Ascending aorta (tissue), 2 donors: ENCODE results near the gene APCDD1L. TPM values are rescaled to one million over a fixed set of nuclear protein-coding genes. Genes with fewer than 3 reads are reported as not detected.

Experiments
- DNase-seq, 2 donors: peaks; one replicate each; pipeline ENCODE4 v3.0.0-alpha.2; 2019; ENCODE audit warnings: low spot score in 2 of 2
- H3K27ac ChIP-seq, 2 donors: fragments of 200-600 bp; sonication (generic); one replicate each; pipeline ENCODE4 v1.5.1; 2016 to 2017; ENCODE audit warnings: mild to moderate bottlenecking in 1 of 2
- H3K27me3 ChIP-seq: fragments of 200-600 bp; sonication (generic); one replicate; pipeline ENCODE4 v1.5.1; 2017
- H3K36me3 ChIP-seq, 2 donors: fragments of 200-600 bp; sonication (generic); one replicate each; pipeline ENCODE4 v1.5.1; 2016
- H3K4me1 ChIP-seq, 2 donors: fragments of 200-600 bp; sonication (generic); one replicate each; pipeline ENCODE4 v1.5.1; 2016 to 2017; ENCODE audit warnings: mild to moderate bottlenecking in 1 of 2
- H3K4me3 ChIP-seq, 2 donors: fragments of 200-600 bp; sonication (generic); one replicate each; pipeline ENCODE4 v1.5.1; 2016 to 2017; ENCODE audit warnings: mild to moderate bottlenecking in 1 of 2
- H3K9me3 ChIP-seq, 2 donors: fragments of 200-600 bp; sonication (generic); one replicate each; pipeline ENCODE4 v1.5.1; 2016
- CTCF ChIP-seq, 3 experiments: fragments of 200-600 bp in 2 of 3; fragments of 450-650 bp in 1 of 3; sonication (generic) in 2 of 3; IDR thresholded peaks; one replicate each; pipeline ENCODE4 v1.5.1; 2016 to 2019; ENCODE audit warnings: antibody characterized with exemption in 3 of 3, mild to moderate bottlenecking in 1 of 3, moderate library complexity in 1 of 3
- intact Hi-C: fragments of 100-400 bp; cut with DNase I; formaldehyde crosslinking; loops from one replicate; pipeline ENCODE4 v1.15.1; 2023
- total RNA-seq: library from RNA; depleted of rRNA; stranded (reverse); fragments of >200 nt; gene quantifications from one replicate; pipeline ENCODE4 v1.1.0, GENCODE V29; 2016

APCDD1L gene
- total RNA-seq, 1 donor from 2014 or later: 2.1 TPM

DNA sequence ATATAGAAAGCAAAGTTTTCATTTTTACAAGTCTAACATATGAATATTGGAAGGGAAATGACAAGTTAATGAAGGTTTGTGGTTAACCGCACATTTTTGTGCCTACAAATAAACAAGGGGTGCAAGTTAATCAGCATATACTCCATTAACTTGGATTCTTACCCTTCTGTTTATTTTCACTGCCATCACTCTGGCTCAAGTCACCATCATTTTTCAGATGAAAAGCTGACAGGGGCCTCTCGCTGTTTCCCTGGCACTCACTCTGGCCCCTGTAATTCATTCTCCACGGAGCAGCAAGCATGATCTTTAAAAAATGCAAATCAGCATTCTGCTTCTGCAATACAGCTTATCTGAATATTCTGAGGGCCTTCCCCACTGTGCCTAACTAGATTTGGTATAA lies 29.8 kb downstream of the APCDD1L start:
- H3K27me3 ChIP-seq: no peaks in the 10 kb centered on the region
- H3K4me1 ChIP-seq: no peaks in the 10 kb centered on the region
- intact Hi-C loops: no loop called here
- no peak overlapping the region for H3K27ac ChIP-seq
- no peak for DNase-seq
- no peak for TF ChIP-seq CTCF (IDR thresholded peaks at IDR 0.05)
- no peaks in the 10 kb centered on the region for H3K36me3 ChIP-seq
- peaks cover 15 to 36% of the 10 kb centered on the region in 2 donors for H3K9me3 ChIP-seq
- H3K4me3 ChIP-seq: no peak overlapping the region

- intact Hi-C loops: no loop called here
- TF ChIP-seq CTCF (IDR thresholded peaks at IDR 0.05): no peak
- H3K9me3 ChIP-seq: peaks cover 15 to 28% of the 10 kb centered on the region in 2 donors
These were observed 31.7 kb downstream of the APCDD1L start for GRCh38 chr20:58483470-58483869.

GRCh38 chr20:58483051-58483450 lies 32.1 kb downstream of the APCDD1L start:
- Histone ChIP-seq H3K4me3 (no peak overlapping the region), H3K27me3 (no peaks in the 10 kb centered on the region), H3K36me3 (no peaks in the 10 kb centered on the region), H3K4me1 (no peaks in the 10 kb centered on the region), H3K9me3 (peaks cover 15 to 32% of the 10 kb centered on the region in 2 donors), H3K27ac (no peak overlapping the region)
- intact Hi-C loops: no loop called here
- DNase-seq: no peak
- no peak for TF ChIP-seq CTCF (IDR thresholded peaks at IDR 0.05)

More at GRCh38 chr20:58483470-58483869, 31.7 kb downstream of the APCDD1L start:
- Histone ChIP-seq H3K27me3 (no peaks in the 10 kb centered on the region), H3K4me3 (no peak overlapping the region), H3K36me3 (no peaks in the 10 kb centered on the region), H3K27ac (no peak overlapping the region), H3K4me1 (no peaks in the 10 kb centered on the region)
- DNase-seq: no peak

DNA sequence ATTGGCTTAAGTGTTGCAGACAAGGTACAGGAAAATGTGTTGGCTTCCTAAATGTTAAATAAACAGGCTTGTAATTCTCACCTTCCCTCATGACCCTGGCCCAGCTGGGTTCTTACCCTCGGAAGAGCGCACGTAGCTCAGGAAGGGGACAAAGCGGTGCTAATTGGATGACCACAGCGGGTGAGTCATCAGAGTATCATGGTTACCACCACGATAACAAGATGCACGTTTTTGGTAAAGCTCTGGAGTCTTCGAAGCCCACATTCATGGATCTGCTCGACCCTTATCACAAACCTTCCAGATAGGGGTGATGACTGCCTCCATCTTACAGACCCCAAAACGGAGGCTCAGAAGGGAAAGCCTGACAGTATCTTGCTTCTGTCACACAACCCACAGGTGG lies 32.8 kb downstream of the APCDD1L start:
- peak in 1 of 2 donors; percentile 19 for DNase-seq
- Histone ChIP-seq H3K36me3 (no peaks in the 10 kb centered on the region), H3K4me1 (no peaks in the 10 kb centered on the region), H3K27ac (no peak overlapping the region), H3K4me3 (no peak overlapping the region), H3K9me3 (peaks cover 15 to 32% of the 10 kb centered on the region in 2 donors), H3K27me3 (no peaks in the 10 kb centered on the region)
- TF ChIP-seq CTCF (IDR thresholded peaks at IDR 0.05): no peak
- intact Hi-C loops: no loop called here

DNA sequence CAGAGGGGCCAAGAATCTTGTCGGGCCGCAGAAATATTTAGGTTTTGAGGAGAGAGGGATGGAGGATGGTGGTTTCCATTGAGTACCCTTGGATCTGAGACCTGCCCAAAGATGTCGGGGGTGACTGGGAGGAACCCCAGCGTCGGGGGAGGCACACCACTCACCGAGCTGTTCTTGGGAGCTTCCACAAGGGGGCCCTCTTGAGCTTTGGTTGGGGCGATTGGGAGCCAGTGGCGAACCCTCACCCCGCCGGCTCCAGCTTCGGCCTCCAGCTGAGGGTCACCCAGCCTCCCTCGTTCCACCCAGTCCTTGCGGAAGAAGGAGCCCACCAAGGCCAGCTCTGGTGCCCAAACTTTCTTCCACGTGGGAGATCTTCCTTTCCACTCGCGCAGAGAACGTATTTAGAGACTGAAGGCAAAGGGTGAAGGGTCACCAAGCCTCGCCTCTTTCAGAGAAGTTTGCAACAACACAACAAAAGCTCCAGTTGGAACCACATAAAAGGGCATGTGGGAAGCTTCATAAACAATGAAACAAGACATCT lies 33.6 kb downstream of the APCDD1L start:
- no peak overlapping the region for H3K4me3 ChIP-seq
- no peaks in the 10 kb centered on the region for H3K27me3 ChIP-seq
- peak in 1 of 3 experiments; percentile 32 for TF ChIP-seq CTCF (IDR thresholded peaks at IDR 0.05)
- H3K9me3 ChIP-seq: peaks cover 11 to 28% of the 10 kb centered on the region in 2 donors
- DNase-seq: no peak
- no peaks in the 10 kb centered on the region for H3K4me1 ChIP-seq
- intact Hi-C loops: no loop called here
- no peaks in the 10 kb centered on the region for H3K36me3 ChIP-seq
- no peak overlapping the region for H3K27ac ChIP-seq
